ENCODE data around the gene ANKS1B. TPM values are rescaled to one million over a fixed set of nuclear protein-coding genes. Genes with fewer than 3 reads are reported as not detected.
"Not testable (repeated sequence)": the region's sequence is repeated elsewhere in the genome, so short reads cannot be mapped to it uniquely, and the experiment has no call there.

ANKS1B gene
- total RNA-seq, 2 experiments from 2014 or later, result not detected

DNA sequence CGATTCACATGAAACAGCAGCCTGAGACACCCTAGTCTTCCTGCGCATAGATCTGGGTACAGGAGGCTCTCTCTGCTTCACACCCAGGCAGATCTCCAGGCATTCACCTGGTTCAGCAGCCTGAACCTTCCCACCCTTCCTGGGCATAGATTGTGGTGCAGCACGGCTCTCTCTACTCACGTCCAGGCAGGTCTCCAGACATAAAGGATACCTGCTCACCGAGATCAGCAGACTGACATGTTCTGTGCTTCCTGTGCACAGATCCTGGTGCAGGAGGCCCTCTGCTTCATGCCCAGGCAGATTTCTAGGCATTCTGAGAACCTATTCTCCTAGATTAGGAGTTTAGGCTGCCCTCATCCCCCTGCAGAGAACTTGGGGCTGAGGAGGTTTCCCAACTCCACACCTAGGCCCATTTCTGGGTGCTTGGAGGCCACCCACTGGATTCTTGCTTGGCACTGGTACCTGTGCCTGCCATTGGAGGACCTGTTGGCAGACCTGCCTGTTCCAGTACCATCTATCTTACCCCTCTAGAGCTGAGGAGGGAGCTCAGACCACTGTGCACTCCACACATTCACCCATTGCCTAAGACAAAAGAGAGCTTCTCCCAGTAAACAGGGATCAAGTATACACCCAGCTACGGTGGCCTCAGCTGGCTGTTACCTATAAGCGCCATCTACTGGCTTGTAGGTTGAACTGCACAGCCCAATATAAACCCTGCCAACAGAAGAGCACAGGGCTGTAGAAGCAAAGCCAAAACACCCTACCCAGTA lies 365.2 kb downstream of the ANKS1B start:
- Mint-ChIP-seq H3K4me1 (ENCODE audit: low read depth) (no peaks in the 10 kb centered on the region), H3K27ac (no peak overlapping the region), H3K36me3 (ENCODE audit: low read depth) (no peaks in the 10 kb centered on the region), H3K27me3 (ENCODE audit: low read depth) (no peaks in the 10 kb centered on the region), H3K4me3 (no peak overlapping the region), H3K9me3 (peaks cover 16% of the 10 kb centered on the region)
- no peak for DNase-seq
- CTCF ChIA-PET, result interaction anchor here (0.7 to 1.5 kb wide), 2 partner anchors 261 to 575 kb away, joined by 3 to 8 read pairs; no protein-coding TSS in a partner anchor
- intact Hi-C loops (cut with micrococcal nuclease), result loop anchor here (1.0 to 2.0 kb wide), 2 partner anchors 233 to 576 kb away; no protein-coding TSS in a partner anchor

- CTCF ChIA-PET, result interaction anchor here (1.1 kb wide), 1 partner anchor 15 kb away, joined by 3 read pairs; no protein-coding TSS in a partner anchor
- Mint-ChIP-seq H3K27me3 (ENCODE audit: low read depth) (no peaks in the 10 kb centered on the region), H3K36me3 (ENCODE audit: low read depth) (no peaks in the 10 kb centered on the region), H3K9me3 (peaks cover 16% of the 10 kb centered on the region), H3K4me3 (no peak overlapping the region), H3K4me1 (ENCODE audit: low read depth) (no peaks in the 10 kb centered on the region), H3K27ac (no peak overlapping the region)
- intact Hi-C loops (cut with micrococcal nuclease), result no loop called here
- DNase-seq, result no peak
Measured at GRCh38 chr12:99618657-99619056, 366.1 kb downstream of the ANKS1B start.

DNA sequence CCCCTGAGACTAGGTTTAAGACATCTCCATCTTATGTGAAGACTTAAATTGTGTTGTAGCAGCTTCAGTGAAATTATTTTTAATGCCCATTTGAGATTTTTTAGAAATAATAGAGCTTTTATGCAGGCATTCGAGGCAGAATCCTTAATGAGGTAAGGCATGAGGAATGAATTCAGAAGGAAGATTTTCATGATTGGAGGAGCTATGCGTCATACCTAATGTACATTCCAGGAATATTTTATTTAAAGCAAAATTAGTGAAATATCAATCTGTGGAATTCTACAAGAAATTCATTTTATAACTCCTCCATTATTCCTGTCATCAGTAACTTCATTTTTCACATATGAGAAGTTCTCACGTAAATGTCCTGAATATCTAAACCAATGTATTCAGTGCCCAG lies 373.1 kb downstream of the ANKS1B start:
- Mint-ChIP-seq H3K4me3 (no peak overlapping the region), H3K36me3 (ENCODE audit: low read depth) (no peaks in the 10 kb centered on the region), H3K4me1 (ENCODE audit: low read depth) (no peaks in the 10 kb centered on the region), H3K27ac (no peak overlapping the region), H3K27me3 (ENCODE audit: low read depth) (no peaks in the 10 kb centered on the region), H3K9me3 (peaks cover 6% of the 10 kb centered on the region)
- CTCF ChIA-PET, result no interaction called here
- DNase-seq, result no peak
- intact Hi-C loops (cut with micrococcal nuclease), result no loop called here

- intact Hi-C loops (cut with micrococcal nuclease), result no loop called here
- CTCF ChIA-PET, result no interaction called here
- no peak overlapping the region for H3K4me3 Mint-ChIP-seq
- H3K36me3 Mint-ChIP-seq (ENCODE audit: low read depth), result no peaks in the 10 kb centered on the region
- H3K4me1 Mint-ChIP-seq (ENCODE audit: low read depth), result no peaks in the 10 kb centered on the region
- peaks cover 6% of the 10 kb centered on the region for H3K9me3 Mint-ChIP-seq
- no peak for DNase-seq
- no peaks in the 10 kb centered on the region for H3K27me3 Mint-ChIP-seq (ENCODE audit: low read depth)
- H3K27ac Mint-ChIP-seq, result no peak overlapping the region
Measured at GRCh38 chr12:99611117-99611516, 373.6 kb downstream of the ANKS1B start.

DNA sequence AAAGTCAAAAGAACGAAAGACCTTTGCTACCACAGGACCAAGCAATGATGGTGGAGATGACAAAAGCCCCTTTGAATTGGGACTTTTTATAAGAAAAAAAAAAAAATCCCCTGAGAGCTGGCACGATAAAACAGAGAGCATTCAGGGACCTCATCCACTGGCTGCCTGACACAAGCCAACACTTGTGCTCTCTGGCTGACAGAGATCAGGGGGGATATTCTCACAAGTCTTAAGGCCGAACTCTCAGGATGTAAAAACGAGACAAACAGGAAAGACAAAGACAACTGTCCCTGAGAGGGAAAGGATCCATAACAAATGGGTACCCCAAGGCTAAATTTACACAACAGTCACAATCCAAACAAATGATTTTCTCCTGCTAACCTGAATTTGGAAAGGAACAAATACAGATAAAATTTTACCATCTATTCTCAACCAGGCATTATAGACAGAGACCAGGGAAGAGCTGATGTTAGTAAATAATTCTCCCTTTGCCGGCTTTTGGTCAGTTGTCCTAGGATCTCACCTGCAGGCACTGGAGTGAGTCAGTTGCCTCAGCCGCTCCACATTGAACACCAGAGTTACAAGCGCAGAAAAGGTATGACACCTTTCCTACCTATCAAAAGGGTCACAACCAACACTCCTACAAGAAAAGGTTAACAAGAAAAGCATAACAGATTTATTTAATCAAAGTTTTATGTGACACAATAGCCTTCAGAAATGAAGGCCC lies 375.1 kb downstream of the ANKS1B start:
- CTCF ChIA-PET, result no interaction called here
- Mint-ChIP-seq H3K4me3 (no peak overlapping the region), H3K4me1 (ENCODE audit: low read depth) (no peaks in the 10 kb centered on the region)

GRCh38 chr12:99600388-99600787 lies 384.3 kb downstream of the ANKS1B start:
- CTCF ChIA-PET, result no interaction called here
- no peaks in the 10 kb centered on the region for H3K27me3 Mint-ChIP-seq (ENCODE audit: low read depth)
- H3K9me3 Mint-ChIP-seq, result peaks cover 2% of the 10 kb centered on the region
- no peaks in the 10 kb centered on the region for H3K36me3 Mint-ChIP-seq (ENCODE audit: low read depth)
- intact Hi-C loops (cut with micrococcal nuclease), result no loop called here
- H3K4me3 Mint-ChIP-seq, result no peak overlapping the region
- no peak overlapping the region for H3K27ac Mint-ChIP-seq
- H3K4me1 Mint-ChIP-seq (ENCODE audit: low read depth), result no peaks in the 10 kb centered on the region
- no peak for DNase-seq

More for the DNA sequence above, 375.1 kb downstream of the ANKS1B start:
- intact Hi-C loops (cut with micrococcal nuclease), result no loop called here
- no peak for DNase-seq
- peaks cover 3% of the 10 kb centered on the region for H3K9me3 Mint-ChIP-seq
- no peaks in the 10 kb centered on the region for H3K36me3 Mint-ChIP-seq (ENCODE audit: low read depth)
- no peak overlapping the region for H3K27ac Mint-ChIP-seq
- no peaks in the 10 kb centered on the region for H3K27me3 Mint-ChIP-seq (ENCODE audit: low read depth)

DNA sequence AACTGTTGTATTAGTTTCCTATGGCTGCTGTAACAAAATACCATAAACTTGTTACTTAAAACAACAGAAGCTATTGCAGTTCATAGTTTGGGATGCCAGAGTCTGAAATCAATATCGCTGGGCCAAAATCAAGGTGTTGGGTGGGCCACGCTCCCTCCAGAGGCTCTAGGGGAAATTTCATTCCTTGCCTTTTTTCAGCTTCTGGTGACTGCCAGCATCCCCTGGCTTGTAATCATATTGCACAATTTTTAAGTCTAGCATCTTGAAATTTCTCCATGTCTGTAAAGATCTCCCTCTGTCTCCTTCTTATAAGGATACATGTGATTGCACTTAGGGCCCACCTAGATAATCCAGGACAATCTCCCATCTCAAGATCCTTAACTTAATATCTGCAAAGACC lies 386.0 kb downstream of the ANKS1B start:
- CTCF ChIA-PET, result no interaction called here
- DNase-seq, result no peak
- H3K4me1 Mint-ChIP-seq (ENCODE audit: low read depth), result no peaks in the 10 kb centered on the region
- no peak overlapping the region for H3K27ac Mint-ChIP-seq
- no peak overlapping the region for H3K4me3 Mint-ChIP-seq
- H3K36me3 Mint-ChIP-seq (ENCODE audit: low read depth), result no peaks in the 10 kb centered on the region
- intact Hi-C loops (cut with micrococcal nuclease), result no loop called here
- H3K27me3 Mint-ChIP-seq (ENCODE audit: low read depth), result no peaks in the 10 kb centered on the region
- H3K9me3 Mint-ChIP-seq, result peaks cover 2% of the 10 kb centered on the region

DNA sequence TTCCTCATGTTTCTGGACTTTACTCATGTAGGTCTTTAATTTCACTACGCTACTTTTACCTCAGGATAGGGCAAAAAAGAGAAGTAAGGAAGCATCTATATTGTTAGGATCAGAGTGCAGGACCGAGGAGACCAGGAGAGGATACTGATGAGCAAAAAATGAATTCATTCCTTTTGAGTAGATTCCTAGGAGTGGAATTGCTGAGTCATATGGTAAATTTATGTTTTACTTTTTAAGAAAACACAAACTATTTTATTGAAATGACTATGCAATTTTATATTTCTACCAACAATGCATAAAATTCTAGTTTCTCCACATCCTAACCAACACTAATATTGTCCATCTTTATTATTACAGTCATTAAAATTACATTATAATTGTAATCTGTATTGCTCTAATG lies 388.0 kb downstream of the ANKS1B start:
- H3K4me3 Mint-ChIP-seq, result no peak overlapping the region
- H3K27me3 Mint-ChIP-seq (ENCODE audit: low read depth), result no peaks in the 10 kb centered on the region
- intact Hi-C loops (cut with micrococcal nuclease), result no loop called here
- CTCF ChIA-PET, result no interaction called here
- no peak overlapping the region for H3K27ac Mint-ChIP-seq
- H3K36me3 Mint-ChIP-seq (ENCODE audit: low read depth), result no peaks in the 10 kb centered on the region
- no peaks in the 10 kb centered on the region for H3K4me1 Mint-ChIP-seq (ENCODE audit: low read depth)
- peaks cover 3% of the 10 kb centered on the region for H3K9me3 Mint-ChIP-seq
- no peak for DNase-seq

DNA sequence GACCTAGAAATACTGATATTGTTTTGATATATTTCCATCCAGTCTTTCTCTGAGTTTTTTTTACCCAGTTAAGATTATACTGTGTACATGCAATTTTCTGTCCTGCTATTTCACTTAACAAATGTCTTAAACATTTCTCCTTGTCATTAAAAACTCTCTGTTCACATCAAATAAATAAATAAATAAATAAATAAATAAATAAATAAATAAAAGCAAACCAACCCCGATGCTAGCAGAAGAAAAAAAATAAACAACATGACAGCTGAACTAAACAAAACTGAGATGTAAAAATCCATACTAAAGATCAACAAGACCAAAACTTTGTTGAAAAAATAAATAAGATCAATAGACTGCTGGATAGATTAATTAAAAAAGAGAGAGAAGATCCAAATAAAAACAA lies 407.6 kb downstream of the ANKS1B start:
- peaks cover 10% of the 10 kb centered on the region for H3K9me3 Mint-ChIP-seq
- H3K4me1 Mint-ChIP-seq (ENCODE audit: low read depth); H3K27ac Mint-ChIP-seq; H3K36me3 Mint-ChIP-seq (ENCODE audit: low read depth); CTCF ChIA-PET; H3K27me3 Mint-ChIP-seq (ENCODE audit: low read depth); DNase-seq; intact Hi-C loops (cut with micrococcal nuclease); H3K4me3 Mint-ChIP-seq: not testable (repeated sequence)

DNA sequence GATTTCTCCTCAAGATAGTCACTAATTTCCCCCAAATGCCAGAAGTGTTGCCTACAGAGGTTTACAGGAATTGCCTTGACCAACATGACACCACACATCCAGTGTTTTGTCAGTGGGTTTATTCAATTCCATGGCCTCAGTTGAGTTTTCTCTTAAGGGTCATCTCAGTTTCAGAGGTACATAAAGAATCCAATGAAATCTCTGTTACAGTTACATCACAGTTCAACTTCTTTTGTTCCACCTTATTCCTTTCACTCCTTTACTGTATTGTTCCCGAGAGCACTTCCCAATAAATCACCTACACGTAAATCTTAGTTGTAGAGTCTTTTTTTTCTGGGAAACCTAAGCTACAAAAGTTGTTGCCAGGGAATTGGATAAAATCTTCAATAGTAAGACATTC lies 410.8 kb downstream of the ANKS1B start:
- Mint-ChIP-seq H3K4me3 (no peak overlapping the region), H3K4me1 (ENCODE audit: low read depth) (no peaks in the 10 kb centered on the region), H3K9me3 (peaks cover 10% of the 10 kb centered on the region), H3K36me3 (ENCODE audit: low read depth) (no peaks in the 10 kb centered on the region), H3K27ac (no peak overlapping the region), H3K27me3 (ENCODE audit: low read depth) (no peaks in the 10 kb centered on the region)
- CTCF ChIA-PET, result no interaction called here
- no peak for DNase-seq
- intact Hi-C loops (cut with micrococcal nuclease), result no loop called here

DNA sequence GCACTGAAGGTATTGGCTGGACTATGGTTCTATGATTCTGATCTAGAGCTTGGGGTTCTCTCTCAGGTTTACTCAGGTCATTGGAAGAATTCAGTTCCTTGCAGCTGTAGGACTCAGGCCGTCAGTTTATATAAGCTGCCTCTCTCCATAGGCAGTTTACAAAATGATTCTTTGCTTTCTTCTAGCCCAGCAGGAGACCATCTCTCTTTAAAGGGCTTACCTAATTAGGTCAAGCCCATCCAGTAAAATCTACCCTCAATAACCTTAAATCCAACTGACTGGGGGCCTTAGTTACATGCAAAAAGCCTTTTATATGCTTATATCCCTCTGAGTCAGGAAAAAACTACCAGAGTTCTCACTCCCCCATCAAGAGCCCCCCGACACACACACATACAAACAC lies 417.7 kb downstream of the ANKS1B start:
- no peaks in the 10 kb centered on the region for H3K4me1 Mint-ChIP-seq (ENCODE audit: low read depth)
- no peaks in the 10 kb centered on the region for H3K27me3 Mint-ChIP-seq (ENCODE audit: low read depth)
- CTCF ChIA-PET, result no interaction called here
- H3K9me3 Mint-ChIP-seq, result no peaks in the 10 kb centered on the region
- no peak overlapping the region for H3K4me3 Mint-ChIP-seq
- intact Hi-C loops (cut with micrococcal nuclease), result no loop called here
- H3K36me3 Mint-ChIP-seq (ENCODE audit: low read depth), result no peaks in the 10 kb centered on the region
- H3K27ac Mint-ChIP-seq, result no peak overlapping the region
- no peak for DNase-seq

DNA sequence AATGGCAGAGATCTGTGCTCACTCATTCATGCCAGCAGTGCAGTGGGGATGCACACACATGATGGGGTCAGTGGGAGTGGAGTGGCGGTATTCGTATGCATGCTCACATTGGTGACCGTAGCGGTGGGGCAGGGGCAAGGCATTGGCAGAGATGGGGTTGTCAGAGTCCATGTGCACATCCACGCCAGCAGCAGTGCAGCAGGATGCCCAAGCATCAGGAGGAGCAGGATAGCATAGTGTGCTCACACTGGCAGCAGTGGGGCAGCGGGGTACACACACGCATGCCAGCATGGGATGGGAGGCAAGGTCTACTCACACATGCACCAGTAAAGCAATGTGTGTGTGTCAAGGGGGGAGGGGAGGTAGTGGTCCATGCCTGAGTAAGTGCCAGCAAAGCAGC lies 426.6 kb downstream of the ANKS1B start:
- peaks cover 13% of the 10 kb centered on the region for H3K9me3 Mint-ChIP-seq
- H3K36me3 Mint-ChIP-seq (ENCODE audit: low read depth), result no peaks in the 10 kb centered on the region
- no peak for DNase-seq
- no peaks in the 10 kb centered on the region for H3K27me3 Mint-ChIP-seq (ENCODE audit: low read depth)
- CTCF ChIA-PET, result no interaction called here
- no peak overlapping the region for H3K4me3 Mint-ChIP-seq
- intact Hi-C loops (cut with micrococcal nuclease), result no loop called here
- H3K4me1 Mint-ChIP-seq (ENCODE audit: low read depth), result no peaks in the 10 kb centered on the region
- H3K27ac Mint-ChIP-seq, result no peak overlapping the region

GRCh38 chr12:99553461-99553860 lies 431.3 kb downstream of the ANKS1B start:
- DNase-seq, result no peak
- Mint-ChIP-seq H3K4me3 (no peak overlapping the region), H3K27ac (no peak overlapping the region), H3K9me3 (peaks cover 19% of the 10 kb centered on the region), H3K4me1 (ENCODE audit: low read depth) (no peaks in the 10 kb centered on the region), H3K27me3 (ENCODE audit: low read depth) (no peaks in the 10 kb centered on the region), H3K36me3 (ENCODE audit: low read depth) (no peaks in the 10 kb centered on the region)
- intact Hi-C loops (cut with micrococcal nuclease), result no loop called here
- CTCF ChIA-PET, result no interaction called here

Data from activated naive CD4-positive, alpha-beta T cell treated with anti-CD3 and anti-CD28 coated beads for 36 hours (primary cell).